ENCODE data around the gene AIPL1. TPM values are rescaled to one million over a fixed set of nuclear protein-coding genes. Genes with fewer than 3 reads are reported as not detected.

The AIPL1 gene
- total RNA-seq, 2 donors from 2014 or later: not detected

GRCh38 chr17:6471531-6472465, 36.9 kb upstream of the AIPL1 start:
- ATAC-seq (ENCODE audit: insufficient number of reproducible peaks, low FRiP score, low read depth) (no peak), DNase-seq (ENCODE audit: low spot score) (no peak)
- H3K27ac ChIP-seq: no peak overlapping the region

GRCh38 chr17:6470751-6471521, 36.0 kb upstream of the AIPL1 start:
- Histone ChIP-seq H3K36me3 (no peaks in the 10 kb centered on the region), H3K4me1 (ENCODE audit: control insufficient read depth in 1 of 2, low read depth in 2 of 2) (no peaks in the 10 kb centered on the region), H3K27ac (no peak overlapping the region), H3K4me3 (no peak overlapping the region), H3K27me3 (replicated peaks; ENCODE audit: insufficient read depth) (no peaks in the 10 kb centered on the region), H3K9me3 (no peaks in the 10 kb centered on the region)
- ATAC-seq (ENCODE audit: insufficient number of reproducible peaks, low FRiP score, low read depth) (no peak), DNase-seq (ENCODE audit: low spot score) (no peak)
- TF ChIP-seq CTCF (IDR thresholded peaks at IDR 0.05): no peak

More at GRCh38 chr17:6471531-6472465, 36.9 kb upstream of the AIPL1 start:
- no peaks in the 10 kb centered on the region for H3K4me1 ChIP-seq (ENCODE audit: control insufficient read depth in 1 of 2, low read depth in 2 of 2)
- H3K4me3 ChIP-seq: no peak overlapping the region
- TF ChIP-seq CTCF (IDR thresholded peaks at IDR 0.05): no peak
- no peaks in the 10 kb centered on the region for H3K36me3 ChIP-seq
- no peaks in the 10 kb centered on the region for H3K27me3 ChIP-seq (replicated peaks; ENCODE audit: insufficient read depth)
- no peaks in the 10 kb centered on the region for H3K9me3 ChIP-seq

GRCh38 chr17:6470146-6470718, 35.3 kb upstream of the AIPL1 start:
- no peak for ATAC-seq (ENCODE audit: insufficient number of reproducible peaks, low FRiP score, low read depth)

GRCh38 chr17:6468051-6468790, 33.3 kb upstream of the AIPL1 start:
- no peak for ATAC-seq (ENCODE audit: insufficient number of reproducible peaks, low FRiP score, low read depth)
- TF ChIP-seq CTCF (IDR thresholded peaks at IDR 0.05): no peak
- no peaks in the 10 kb centered on the region for H3K4me1 ChIP-seq (ENCODE audit: control insufficient read depth in 1 of 2, low read depth in 2 of 2)
- no peak for DNase-seq (ENCODE audit: low spot score)
- no peak overlapping the region for H3K4me3 ChIP-seq
- H3K27ac ChIP-seq: no peak overlapping the region
- H3K27me3 ChIP-seq (replicated peaks; ENCODE audit: insufficient read depth): no peaks in the 10 kb centered on the region
- no peaks in the 10 kb centered on the region for H3K36me3 ChIP-seq
- no peaks in the 10 kb centered on the region for H3K9me3 ChIP-seq

More at GRCh38 chr17:6470146-6470718, 35.3 kb upstream of the AIPL1 start:
- DNase-seq (ENCODE audit: low spot score): no peak
- Histone ChIP-seq H3K4me1 (ENCODE audit: control insufficient read depth in 1 of 2, low read depth in 2 of 2) (no peaks in the 10 kb centered on the region), H3K36me3 (no peaks in the 10 kb centered on the region), H3K27me3 (replicated peaks; ENCODE audit: insufficient read depth) (no peaks in the 10 kb centered on the region), H3K4me3 (no peak overlapping the region), H3K9me3 (no peaks in the 10 kb centered on the region), H3K27ac (no peak overlapping the region)
- no peak for TF ChIP-seq CTCF (IDR thresholded peaks at IDR 0.05)

Data from thoracic aorta (tissue), 2 donors.